Germinal center (tissue), 1 donor: ENCODE results near the gene CD59.
"Not testable (repeated sequence)": the region's sequence is repeated elsewhere in the genome, so short reads cannot be mapped to it uniquely, and the experiment has no call there.

Source experiments
- DNase-seq: peaks from one replicate; pipeline ENCODE4 v3.0.0; 2012; ENCODE audit warnings: mixed read lengths, low spot score

Gene CD59

DNA sequence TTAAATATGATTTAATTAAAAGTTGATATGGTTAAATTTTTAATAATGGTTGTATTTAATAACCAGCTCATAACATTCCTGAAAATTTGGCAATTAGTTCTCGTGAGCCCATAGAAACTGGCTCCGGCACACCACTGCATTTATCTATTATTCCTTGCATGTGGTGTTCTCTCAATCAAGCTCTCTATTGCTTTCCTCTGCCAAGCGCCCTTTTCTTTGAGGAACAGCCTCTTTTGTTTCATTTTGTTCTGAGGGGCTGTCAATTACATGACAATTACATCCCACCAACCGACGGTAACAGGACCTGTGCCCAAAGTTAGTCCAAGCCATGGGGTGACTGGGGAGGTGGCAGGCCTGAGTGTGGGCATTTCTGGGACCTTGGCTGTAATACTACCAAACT lies 43.7 kb downstream of the CD59 start:
- no peak for DNase-seq

DNA sequence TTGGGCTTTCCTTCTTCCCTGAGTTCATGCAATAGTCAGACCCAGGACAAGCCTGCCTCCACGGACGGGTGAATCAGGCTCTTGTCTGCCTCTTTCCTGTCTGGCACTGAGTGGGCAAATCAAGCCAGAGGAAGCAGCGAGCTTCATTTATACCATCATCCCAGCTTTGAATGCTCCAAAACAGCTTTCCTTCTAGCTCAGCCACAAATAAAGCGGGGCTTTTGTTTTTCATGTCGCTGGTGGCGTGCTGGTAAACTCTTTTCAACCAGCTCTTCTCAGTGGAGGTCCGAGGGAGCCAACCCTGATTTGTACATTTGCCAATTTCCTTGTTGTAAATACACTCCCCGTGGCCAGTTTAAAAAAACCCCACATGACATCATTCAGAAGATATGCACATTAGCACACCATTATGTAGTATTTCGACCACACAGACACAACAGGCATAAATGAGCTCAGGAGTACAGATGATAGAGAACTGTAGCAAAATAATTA lies 44.2 kb downstream of the CD59 start:
- DNase-seq, result no peak

DNA sequence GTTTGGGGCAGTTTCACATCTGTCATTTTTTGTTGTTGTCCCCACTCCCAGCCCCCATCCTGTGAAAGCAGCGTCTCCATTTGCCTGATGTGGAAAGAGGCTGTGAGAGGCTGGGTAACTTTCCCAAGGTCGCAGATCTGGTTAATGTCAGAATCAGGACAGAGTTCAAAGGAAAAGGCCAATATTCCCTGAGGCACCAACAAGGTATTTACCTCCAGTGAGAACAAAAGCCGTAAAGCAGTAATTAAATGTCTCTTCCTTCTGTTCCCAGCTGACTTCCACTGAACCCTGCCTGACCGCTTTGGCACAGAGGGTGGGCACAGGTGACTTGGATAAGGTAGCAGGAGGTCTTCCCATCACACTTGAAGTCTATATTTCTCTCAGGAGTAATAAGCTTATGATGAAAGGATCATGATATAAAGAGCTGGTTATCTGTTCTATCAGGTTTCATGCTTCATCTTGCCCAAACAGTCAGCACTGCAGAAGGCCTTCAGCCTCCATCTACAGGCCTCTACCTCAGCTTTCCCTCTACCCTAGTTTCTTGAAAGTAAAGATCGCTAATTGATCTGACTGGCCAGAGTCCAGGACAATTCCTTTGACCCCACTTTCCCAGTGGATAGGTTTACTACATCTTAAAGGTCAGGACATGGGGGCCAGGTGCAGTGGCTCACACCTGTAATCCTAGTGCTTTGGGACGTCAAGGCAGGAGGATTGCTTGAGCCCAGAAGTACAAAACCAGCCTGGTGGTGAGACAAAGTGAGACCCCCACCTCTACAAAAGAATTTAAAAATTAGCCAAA lies 45.0 kb downstream of the CD59 start:
- DNase-seq, result no peak

- no peak for DNase-seq
These were observed 45.7 kb downstream of the CD59 start for GRCh38 chr11:33690290-33691065.

DNA sequence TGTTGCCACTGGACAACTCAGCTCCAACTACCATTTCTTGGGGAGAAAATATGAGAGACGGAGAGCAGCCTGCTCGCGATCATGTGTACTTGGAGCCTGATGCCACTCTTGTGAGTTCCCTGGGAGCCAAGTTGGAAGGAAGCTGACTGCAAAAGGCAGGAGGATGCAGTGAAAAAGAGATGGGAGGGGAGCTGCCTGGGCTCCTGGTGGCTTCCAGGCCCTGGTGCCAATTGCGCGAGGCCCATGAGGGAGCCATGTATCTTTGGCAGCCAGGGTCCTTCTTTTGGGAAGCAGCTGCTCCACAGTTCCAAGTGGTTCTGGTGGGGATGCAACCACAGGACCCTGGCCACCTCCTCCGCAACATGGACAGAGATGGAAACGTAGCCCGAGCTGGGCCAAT lies 46.7 kb downstream of the CD59 start:
- DNase-seq, result no peak

GRCh38 chr11:33689085-33689484 lies 47.1 kb downstream of the CD59 start:
- no peak for DNase-seq

GRCh38 chr11:33687733-33688479 lies 48.3 kb downstream of the CD59 start:
- DNase-seq, result no peak

DNA sequence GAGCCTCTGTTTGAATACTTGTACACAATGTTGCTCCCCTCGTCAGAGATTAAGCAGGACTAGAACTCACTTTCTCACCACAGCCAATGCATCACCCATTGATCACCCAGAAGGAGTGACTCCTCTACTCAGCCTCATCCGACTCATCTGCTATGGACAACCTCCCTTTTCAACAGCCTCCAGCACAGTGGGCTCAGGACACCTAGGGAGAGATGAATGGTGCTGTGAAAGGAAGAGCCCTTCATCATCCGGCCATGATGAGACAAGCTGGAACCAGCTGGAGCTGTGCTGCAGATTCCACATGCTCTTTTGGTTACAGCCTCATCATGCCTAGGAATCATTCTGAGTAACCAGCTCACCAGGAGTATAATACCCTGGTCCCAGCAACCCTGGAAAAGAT lies 51.1 kb downstream of the CD59 start:
- DNase-seq, result no peak

DNA sequence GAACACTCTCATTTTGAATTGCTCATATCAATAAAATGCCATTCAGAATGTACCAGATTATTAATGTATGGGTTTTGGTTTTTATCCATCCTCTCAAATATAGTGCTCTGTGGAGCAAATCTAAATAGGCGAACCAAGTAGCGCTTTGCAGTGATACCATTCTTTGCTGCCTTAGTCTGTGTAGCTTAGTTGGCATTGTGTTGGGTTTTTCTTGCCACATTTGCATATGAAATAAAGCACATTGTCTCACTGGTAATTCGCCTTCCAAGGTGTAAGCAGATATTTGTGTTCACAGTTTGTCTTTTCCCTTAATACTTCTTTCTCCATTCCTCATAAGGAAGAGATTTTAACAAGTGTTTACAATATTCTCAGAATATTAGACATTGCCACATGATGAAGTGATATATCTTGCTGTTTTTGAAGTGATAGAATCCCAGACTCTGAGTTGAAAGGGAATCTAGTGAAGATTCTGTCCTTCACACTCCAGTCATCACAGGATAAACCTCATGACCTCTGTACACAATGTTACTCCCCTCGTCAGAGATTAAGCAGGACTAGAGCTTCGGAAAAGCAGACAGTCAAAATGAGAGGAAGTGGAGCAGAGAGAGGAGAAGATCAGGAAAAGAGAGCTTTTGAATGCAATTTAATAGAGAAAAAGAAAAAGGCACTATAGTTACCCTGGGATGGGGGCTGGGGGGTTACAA lies 52.1 kb downstream of the CD59 start:
- no peak for DNase-seq

DNA sequence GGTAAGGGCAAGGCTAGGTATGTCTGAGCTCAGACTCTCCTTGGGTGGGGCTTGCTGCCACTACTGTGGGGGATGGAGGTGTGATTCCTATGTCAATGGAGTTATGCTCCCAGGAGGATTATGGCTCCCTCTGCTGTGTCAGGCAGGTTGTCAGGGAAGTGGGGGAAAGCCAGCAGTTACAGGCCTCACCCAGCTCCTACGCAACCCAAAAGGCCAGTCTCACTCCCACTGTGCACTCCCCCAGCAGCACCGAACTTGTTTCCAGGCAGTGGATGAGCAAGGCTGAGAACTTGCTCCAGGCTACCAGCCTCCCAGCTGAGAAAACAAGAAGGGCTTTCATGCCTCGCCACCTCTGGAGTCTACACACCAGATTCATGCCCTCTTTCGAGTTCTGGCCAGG lies 53.8 kb downstream of the CD59 start:
- no peak for DNase-seq

GRCh38 chr11:33682019-33682418 lies 54.2 kb downstream of the CD59 start:
- DNase-seq, result no peak

DNA sequence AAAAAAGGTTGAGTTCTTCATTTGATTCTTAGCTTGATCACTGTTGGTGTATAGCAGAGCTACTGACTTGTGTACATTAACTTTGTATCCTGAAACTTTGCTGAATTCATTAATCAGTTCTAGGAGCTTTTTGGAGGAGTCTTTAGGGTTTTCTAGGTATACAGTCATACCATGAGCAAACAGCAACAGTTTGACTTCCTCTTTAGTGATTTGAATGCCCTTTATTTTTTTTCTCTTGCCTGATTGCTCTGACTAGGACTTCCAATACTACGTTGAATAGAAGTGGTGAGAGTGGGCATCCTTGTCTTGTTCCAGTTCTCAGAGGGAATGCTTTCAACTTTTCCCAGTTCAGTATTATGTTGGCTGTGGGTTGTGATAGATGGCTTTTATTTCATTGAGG lies 57.6 kb downstream of the CD59 start:
- not testable (repeated sequence) for DNase-seq

DNA sequence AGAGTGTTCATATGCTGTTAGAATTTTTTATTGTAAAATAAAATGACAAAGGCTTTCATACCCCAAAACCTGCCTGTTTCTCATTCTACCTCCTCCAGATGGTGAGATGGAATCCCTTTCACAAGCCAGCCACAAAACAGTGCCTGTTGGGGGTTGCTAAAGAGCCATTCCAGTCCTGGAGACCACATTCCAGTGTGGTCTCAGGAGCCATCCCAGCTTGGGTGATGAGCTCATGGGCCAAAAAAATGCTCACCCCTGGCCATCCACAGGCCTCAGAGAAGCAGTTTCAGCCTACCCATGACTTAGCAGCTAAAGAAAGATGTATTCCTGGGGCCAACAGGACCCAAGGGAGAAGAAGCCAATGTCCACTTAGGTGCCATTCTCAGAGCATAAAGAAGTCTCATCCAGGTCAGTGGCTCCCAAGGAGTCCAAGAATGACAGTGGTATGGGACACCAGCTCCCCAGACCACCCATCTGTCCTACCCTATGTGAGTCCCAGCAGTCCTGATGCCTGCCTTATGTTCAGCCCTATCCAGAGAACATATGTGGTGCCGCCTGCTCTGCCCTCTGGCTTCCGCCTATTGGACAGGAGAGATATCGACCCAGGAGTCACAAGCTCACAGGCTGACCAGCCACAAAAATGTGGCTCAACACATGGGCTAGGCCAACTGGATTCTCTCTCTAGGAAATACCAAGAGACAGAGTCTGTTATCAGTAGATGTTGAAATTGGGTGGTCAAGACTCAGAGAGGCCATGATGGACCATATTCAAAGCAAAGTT lies 62.0 kb downstream of the CD59 start:
- DNase-seq, result no peak

- no peak for DNase-seq
These were observed 64.0 kb downstream of the CD59 start for GRCh38 chr11:33672273-33672672.

DNA sequence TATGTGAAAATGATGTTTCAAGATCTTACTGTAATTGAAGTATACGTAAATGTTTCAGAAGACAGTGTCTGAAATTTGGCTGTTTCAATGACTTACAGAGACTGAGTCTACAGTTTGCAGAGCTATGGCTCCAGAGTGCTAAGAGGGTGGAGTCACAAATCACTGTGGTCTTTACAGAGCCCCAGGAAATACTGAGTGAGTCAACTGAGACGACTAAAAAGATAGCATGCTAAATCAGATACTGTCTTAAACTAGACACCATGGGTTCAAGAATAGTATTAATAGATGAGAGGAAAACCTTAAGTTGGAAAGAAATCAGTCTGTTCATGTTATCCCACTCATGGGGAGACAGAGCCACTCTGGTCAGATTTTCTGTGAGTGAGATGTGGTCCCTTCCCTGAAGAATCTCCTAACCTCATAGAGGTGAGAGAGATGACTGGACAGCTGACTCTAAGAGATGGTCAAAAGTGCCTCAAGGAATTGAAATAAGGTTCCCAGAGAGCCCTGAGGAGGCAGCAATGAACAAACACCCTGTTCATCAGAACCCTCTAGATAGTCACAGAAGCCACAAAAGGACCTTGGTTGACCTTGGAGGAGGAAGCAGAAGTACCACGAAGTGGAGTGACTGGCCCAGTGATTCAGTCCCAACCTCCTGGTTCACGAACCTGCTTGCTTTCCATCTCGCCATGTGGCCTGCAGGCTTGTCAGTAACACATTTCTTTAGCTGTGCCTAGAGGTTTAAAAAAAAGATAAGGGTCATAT lies 65.8 kb downstream of the CD59 start:
- DNase-seq, result no peak

- DNase-seq, result no peak
These were observed 66.5 kb downstream of the CD59 start for GRCh38 chr11:33669598-33670249.

DNA sequence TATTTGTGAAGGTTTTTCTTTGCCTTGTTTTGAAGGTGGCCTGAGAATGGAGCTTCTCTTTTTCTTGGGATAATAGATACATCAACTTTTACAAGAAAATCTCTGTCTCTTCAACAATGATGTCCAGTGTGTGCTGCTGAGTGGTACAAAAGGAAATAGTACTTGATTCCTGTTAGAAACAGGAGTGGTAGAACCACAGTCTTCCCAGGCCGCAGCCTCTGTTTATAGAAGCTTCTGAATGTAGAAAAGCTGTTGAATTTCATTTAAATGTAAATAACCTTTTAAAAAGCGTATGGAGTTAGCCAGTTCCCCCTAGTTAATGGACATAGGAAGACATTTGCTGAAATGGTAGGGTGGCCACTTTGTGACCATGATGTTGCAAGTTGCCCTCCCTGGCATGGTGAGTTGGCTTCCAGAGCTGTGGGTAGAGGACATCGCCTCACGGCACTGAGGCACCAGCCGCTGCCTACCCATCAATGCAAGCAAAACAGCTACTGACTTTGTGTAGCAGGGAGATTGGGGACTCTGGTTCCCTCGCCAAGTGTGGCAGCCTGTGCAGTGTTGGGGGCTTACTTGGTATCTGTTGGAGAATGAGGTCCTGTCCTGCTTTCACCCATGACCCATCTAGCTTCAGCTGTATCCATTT lies 67.1 kb downstream of the CD59 start:
- DNase-seq, result no peak

GRCh38 chr11:33668468-33668825 lies 67.8 kb downstream of the CD59 start:
- no peak for DNase-seq

GRCh38 chr11:33667819-33668467 lies 68.3 kb downstream of the CD59 start:
- no peak for DNase-seq
